NT2/D1 (cell line): ENCODE measurements around the gene KIN.

Source experiments
- SUZ12 ChIP-seq: IDR thresholded peaks from 2 replicates; pipeline ENCODE4 v1.6.1; 2011; ENCODE audit not compliant: insufficient read length, insufficient read depth; ENCODE audit errors: extremely low read depth
- YY1 ChIP-seq: IDR thresholded peaks from 2 replicates; pipeline ENCODE4 v1.6.1; 2011; ENCODE audit not compliant: insufficient read length, insufficient read depth

GRCh38 chr10:7787150-7787856 is 490 bp downstream of the KIN start:
- TF ChIP-seq YY1 (no peak), SUZ12 (no peak)
